HL-60/S4 treated with retinoic acid at 250 ng/mL for 4 days and 3 days (cell line): Measurements from ENCODE around the gene SLC38A9.
"Not testable (repeated sequence)": the region's sequence is repeated elsewhere in the genome, so short reads cannot be mapped to it uniquely, and the experiment has no call there.

Source experiments
- in situ Hi-C: fragments of 300-500 bp; cut with MboI; formaldehyde crosslinking; loops from 2 replicates; pipeline ENCODE4 v1.7.0; 2022; ENCODE audit warnings: low sequenced_read_pairs

SLC38A9 gene

DNA sequence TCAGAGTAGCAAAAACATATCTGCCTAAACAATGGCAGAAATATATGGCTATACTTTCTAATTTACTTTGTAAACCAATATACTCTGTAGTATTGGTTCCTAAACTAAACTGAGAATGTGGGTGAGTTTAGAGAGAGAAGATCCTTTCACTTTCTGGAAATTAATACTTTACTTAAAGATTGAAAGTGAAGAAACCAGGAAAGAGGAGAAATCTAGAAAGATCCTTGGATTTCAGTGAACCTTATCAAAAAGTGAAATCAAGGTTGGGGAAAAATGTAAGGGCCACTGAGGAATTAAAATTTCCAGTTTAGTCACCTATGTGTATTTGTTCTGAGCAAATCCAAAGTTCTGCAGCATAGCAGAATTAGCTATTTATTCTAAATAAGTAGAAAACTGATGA, 5.9 kb downstream of the SLC38A9 start:
- in situ Hi-C loops: no loop called here

DNA sequence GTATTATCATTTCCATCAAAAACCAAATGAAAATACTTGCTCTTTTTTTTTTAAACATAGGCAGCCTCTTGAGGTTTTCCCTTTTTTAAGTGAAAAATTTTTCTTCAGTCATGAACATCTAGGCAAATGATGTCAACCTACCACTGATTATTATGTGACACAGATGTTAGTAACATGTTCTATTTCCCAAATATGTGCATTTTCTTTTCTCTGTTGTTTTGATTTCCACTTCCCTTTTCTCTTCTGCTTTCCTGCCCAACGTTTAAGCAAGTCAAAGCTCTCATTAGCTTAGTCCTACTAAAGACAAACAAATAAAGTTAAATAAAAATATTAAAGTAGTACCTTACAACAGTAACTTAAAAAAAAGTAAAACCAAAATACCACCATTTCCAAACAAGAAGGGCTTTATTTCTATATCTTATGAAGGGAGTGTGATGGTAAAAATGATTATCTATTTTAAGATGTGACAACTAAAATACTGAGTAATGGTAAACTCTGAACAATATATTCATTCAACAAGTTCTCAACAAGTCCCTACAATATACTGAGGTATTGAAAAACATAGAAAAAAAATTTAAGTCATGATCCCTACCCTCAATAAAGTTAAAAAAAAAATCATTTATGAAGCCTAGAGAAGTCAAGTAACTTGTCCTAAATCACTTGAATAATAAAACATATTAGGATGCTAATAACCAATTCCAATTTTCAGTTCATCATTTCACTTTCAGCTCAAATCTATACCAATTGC, 9.4 kb downstream of the SLC38A9 start:
- in situ Hi-C loops: no loop called here

DNA sequence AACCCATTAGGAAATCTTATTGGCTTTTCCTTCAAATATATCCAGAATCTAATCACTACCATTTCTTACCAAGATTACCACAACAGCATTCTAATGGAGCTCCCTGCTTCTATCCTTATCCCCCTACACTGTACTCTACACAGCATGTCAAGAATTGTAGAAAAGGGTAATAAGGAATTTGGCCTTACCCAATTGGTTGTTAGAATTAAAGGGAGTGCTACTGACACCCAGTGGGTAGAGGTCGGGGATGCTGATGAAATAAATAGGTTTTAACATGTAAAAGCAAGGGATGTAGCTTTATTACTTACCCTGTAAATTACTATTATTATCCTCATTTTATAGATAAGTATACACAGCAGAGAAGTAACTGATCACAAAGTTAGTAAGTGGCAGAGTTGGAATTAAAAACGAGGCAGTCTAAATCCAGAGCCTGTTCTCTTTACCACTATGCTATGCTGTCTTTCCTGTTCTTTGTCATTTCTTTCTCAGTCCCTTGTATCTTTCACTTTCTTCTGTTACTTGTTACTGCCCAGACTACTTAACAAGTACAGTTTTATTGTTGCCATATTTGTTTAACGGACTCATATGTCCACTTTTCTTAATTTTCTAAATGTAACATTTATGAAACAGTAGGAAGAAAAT, 10.5 kb downstream of the SLC38A9 start:
- in situ Hi-C loops: no loop called here

DNA sequence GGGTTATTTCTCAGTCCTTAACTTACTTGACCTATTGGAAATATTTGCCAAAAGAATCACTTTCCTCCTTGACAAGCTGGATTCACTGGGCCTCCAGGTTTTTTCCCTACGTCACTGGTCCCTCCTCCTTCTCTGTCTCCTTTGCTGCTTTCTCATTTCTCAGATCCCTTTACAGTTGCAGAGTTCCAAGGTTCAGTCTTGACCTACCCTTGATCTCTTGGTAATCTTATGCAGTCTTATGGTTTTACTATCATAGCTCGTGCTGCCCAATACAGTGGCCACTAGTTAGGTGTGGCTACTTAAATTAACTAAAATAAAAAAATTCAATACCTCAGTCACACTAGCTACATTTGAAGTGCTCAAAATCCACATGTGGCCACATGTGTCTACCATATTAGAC, 11.4 kb downstream of the SLC38A9 start:
- in situ Hi-C loops: no loop called here

DNA sequence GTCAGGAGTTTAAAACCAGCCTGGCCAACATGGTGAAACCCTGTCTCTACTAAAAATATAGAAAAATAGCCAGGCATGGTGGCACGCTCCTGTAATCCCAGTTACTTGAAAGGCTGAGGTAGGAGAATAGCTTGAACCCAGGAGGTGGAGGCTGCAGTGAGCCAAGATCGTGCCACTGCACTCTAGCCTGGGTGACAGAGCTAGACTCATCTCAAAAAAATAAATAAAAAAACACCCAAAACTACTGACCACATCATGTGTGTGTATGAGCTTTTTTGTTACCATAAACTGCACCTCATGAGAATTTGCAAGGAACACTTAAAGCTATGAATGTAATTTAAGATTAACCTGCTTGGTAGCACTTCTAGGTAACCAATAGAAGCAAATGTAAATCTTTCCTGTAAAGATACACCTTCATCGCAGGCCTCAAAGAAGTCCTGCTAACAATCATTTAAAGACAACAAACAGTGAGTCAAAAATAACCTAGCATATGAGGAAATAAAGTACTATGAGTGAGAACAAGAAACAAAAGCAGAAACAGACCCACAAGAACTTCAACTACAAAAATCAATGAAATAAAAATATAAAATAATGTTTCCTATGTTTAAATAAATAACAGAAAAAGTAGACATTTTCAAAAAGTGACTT, 13.0 kb downstream of the SLC38A9 start:
- in situ Hi-C loops: no loop called here

DNA sequence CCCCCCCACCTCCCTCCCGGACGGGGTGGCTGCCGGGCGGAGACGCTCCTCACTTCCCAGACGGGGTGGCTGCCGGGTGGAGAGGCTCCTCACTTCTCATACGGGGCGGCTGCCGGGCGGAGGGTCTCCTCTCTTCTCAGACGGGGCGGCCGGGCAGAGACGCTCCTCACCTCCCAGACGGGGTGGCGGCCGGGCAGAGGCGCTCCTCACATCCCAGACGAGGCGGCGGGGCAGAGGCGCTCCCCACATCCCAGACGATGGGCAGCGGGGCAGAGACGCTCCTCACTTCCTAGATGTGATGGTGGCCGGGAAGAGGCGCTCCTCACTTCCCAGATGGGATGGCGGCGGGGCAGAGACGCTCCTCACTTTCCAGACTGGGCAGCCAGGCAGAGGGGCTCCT, 15.4 kb downstream of the SLC38A9 start:
- in situ Hi-C loops: not testable (repeated sequence)

DNA sequence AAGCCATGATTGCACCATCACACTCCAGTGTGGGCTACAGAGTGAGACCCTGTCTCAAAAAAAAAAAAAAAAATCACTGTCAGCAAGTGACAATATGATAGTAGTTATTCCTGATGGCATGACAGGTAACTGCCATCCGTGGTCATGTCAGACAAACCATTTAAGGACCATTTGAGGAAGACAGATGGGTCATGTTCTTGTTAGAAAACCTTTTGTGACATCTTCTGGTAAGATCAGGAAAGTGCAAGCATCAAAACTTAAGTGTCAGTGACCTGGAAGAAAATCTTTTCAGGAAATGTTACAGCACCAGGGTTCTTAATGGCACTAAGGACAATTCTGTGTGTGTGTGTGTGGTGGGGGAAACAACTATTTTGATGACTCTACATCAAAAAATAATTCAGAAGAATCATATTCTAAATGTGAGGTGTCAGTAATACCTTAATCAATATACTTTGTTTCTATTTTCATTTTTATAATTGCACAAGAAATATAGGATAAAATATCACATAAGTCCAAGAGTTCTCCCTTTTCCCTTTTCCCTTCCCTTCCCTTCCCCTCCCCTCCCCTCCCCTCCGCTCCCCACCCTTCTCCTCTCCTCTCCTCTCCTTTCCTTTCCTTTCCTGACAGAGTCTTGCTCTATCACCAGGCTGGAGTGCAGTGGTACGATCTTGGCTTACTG, 17.8 kb downstream of the SLC38A9 start:
- in situ Hi-C loops: no loop called here

DNA sequence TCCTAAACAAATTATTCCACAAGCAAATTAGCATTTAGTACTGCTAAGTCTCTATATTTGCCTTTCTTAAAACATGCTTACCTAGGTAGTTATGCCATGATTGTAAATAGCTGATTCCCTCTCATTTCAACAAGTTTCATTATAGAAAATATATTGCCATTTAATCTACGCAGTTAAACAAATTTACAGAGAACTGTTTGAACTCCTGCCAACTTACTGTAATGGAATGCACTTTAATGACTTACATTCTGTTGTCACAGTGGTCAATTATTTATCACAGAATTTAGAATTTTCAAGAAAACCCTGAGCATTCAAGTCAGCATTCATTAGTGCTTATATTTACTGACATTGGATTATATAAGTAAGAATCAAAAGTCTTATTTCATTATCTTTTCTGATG, 19.6 kb downstream of the SLC38A9 start:
- in situ Hi-C loops: no loop called here

DNA sequence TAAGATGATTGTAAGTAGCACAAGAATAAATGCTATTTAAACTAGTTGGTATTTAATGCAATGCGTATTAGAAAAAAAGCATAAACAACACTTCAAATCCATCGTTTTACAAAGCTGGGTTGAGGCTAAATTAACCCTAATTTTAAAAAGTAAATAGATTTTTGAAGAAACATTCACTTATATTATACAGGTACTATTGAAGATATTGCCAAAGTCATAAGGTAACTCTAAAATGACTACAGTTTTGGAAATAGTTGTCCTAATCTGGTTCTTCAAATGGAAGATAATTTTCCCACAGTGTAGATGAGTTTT, 20.1 kb downstream of the SLC38A9 start:
- in situ Hi-C loops: no loop called here

DNA sequence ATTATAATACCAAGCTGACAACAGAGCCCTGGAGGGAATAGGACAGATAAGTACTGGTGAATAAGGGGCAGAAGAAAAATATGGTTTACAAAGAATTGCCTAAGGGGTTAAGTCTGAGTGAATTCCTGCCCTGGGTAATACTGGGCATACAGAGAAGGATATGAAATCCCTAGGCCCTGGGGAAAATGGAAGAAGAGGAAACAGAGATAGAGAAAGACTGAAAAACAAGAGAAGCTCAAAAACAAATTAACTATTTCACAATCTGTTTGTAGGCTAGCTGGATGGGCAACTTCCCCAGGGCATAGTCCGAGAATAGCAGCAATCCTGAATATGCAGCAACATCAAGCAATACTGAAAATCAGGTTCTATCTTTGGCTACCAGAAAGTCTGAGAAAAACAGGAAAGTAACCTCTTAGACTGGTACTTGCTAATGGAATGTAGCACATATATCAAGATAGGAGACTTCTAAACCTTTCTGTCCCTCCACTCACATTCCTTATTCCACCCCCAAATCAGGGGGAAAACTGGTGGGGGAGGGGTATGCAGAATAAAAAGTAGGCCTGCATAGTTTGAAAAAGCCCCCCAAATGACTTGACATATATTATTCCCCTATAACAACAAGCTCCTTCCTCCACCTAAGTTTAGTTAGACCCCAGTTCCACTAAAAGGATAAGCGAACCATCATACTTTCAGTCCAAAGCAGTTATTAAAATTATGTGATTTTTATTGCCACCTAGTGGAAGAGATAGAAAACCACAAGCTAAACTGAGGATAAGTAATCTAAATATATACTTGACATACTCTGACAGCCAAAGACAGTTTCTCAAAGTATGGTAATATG, 20.6 kb downstream of the SLC38A9 start:
- in situ Hi-C loops: no loop called here

DNA sequence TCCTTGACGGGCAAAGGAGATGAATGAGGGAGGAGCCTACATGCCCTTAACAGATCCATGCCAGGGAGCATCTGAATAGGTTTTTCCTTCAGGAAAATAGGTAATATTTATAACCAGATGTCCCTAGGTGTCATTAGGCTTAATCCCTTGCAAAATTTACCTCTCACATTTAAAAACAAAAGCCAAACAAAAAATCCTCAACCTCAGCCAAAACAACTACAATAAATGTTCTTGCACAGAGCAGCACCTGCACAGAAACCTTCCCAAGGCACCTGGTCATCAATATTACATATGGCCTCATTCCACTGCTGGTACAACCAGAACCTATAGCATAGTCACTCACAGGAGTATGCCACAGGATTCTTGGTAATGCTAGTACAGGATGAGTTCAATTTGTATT, 30.1 kb downstream of the SLC38A9 start:
- in situ Hi-C loops: no loop called here

DNA sequence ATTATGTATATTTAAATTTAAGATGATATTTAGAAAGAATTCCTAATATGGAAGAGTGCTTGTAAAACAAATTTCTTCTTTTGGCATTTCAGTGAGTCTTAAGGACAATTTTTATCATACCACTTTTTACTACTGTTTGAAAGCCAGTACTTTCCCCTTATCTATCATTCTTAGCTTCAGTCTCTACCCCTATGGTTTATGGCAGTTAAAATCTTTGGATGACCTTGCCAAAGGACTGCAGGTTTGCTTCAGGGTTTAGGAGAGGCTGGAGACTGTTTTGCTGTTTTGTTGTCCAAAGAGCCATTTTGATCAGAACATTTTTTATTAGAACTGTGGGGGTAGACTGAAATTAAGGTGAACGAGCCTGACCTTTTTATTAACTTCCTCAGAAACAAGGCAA, 30.8 kb downstream of the SLC38A9 start:
- in situ Hi-C loops: no loop called here

DNA sequence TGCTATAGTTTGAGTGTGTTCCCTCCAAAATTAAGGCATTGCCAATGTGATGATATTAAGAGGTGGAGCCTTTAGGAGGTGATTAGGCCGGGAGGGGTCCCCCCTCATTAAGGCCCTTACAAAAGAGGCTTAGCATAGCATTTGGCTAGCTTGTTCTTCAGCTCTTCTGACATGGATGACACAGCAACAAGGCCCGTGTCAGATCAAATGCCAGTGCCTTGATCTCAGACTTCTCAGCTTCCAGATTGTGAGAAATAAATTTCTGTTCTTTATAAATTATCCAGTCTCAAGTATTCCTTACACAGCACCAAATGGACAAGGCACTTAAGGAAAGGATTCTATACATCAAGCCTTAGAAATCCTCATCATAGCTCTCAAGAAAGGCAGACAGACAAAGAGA, 31.8 kb downstream of the SLC38A9 start:
- in situ Hi-C loops: no loop called here

DNA sequence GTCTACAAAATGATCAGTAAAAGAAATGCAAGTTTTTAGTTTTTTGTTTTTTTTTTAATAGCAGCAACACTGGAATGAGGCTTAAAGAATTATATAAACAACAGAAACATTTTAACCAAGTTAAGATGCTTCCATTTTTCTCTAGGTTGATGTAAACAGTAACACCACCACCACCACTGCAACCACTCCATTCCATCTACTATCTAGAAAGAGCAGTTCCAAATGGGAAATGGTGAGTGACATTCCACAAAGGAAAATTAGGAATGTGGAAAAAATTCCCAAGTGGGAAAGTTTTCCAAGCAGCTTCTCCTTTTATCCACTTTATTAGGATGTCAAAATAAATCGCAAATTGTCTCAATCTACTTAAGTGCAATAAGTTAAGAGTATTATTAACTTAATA, 32.6 kb downstream of the SLC38A9 start:
- in situ Hi-C loops: no loop called here

DNA sequence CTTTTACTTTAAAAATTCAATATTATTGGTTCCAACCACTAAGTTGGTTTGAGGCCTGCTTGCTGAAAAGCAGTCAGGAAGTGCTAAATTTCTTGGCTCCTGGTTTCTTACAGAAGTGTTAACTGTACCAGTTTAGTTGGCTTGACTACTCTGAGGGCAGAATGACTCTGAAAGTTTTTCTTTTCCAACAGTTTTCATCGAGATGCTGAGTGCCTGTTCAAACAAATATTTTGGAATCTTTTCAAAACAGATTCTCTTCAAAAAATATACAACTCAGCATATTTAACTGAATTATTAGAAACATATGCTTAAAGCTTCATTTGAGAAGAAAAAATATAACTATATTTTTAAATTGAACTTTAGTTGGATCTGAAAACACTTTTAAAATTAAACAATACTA, 37.0 kb downstream of the SLC38A9 start:
- in situ Hi-C loops: no loop called here

DNA sequence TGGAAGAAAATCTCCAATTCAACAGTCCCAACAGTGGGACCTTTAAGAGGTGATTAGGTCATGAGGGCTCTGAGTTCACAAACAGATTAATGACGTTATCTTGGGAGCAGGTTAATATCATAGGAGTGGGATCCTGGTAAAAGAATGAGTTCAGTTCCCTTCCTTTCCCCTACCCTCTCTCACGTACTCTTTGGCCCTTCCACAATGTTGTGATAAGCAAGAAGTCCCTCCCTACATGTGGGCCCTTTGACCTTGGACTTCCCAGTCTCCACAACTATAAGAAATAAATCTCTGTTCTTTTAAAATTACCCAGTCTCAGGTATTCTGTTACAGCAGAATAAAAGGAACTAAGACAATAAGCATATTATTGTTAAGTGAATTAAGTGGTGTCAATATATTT, 37.8 kb downstream of the SLC38A9 start:
- in situ Hi-C loops: no loop called here

DNA sequence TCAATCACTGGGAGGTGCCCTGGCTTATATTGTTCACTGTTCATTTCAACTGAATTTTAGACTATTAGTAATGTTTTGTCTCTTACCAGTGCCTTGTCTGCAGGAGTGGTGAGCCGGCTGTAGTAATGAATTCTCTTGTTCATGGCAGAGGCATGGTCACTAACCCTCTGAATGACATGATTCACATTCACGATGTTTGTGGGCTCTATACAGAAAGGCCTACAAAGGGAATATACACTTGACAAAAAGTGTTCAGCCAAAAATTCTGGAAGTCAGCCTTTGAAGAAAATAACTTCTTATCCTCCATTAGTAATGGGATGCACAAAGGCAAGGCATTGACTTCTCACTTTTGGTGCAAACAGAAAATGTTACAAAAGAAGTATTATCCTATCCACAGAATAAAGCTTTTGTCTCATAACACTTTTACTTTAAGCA, 39.6 kb downstream of the SLC38A9 start:
- in situ Hi-C loops: no loop called here

DNA sequence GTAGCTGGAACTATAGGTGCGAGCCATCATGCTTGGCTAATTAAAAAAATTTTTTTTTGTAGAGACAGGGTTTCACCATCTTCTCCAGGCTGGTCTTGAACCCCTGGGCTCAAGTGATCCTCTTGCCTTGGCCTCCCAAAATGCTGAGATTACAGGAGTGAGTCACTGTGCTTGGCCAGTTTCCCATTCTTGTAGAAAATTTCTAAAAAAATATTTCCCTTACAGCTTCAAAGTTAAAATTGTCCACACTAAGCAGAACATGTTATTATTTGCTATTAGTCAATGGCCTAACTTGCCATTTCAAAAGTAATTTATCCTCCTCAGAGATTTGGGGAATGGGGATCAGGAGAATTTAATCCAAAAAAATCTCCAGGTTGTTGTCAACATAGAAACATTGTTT, 40.1 kb downstream of the SLC38A9 start:
- in situ Hi-C loops: no loop called here

DNA sequence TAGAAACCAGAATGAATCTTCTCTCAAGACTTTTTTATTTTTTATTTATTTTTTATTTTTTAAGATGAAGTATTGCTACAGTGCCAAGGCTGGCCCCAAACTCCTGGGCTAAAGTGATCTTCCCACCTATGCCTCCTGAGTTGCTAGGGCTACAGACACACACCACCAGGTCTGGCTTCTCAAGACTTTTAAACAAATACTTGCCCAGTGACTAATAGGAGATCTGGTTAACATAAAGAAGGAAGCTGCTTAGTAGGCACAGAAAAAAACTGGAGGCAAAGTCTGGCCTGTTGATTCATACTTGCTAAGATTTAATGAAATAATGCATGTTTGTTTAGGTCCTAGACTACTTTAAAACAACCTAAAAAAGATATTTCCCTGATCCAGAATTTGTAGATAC, 43.8 kb downstream of the SLC38A9 start:
- in situ Hi-C loops: no loop called here

DNA sequence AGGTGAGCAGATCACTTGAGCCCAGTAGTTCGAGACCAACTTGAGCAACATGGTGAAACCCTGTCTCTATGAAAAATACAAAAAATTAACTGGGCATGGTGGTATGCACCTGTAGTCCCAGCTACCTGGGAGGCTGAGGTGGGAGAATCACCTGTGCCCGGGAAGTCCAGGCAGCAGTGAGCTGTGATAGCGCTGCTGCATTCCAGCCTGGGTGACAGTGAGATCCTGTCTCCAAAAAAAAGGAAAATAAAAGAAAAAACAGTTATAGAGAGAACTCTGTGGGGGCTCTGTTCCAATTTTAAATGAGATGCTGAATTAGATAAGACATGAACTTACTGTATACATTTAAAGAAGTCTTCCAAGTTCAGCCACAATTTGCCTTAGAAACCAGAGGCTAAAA, 44.2 kb downstream of the SLC38A9 start:
- in situ Hi-C loops: no loop called here

DNA sequence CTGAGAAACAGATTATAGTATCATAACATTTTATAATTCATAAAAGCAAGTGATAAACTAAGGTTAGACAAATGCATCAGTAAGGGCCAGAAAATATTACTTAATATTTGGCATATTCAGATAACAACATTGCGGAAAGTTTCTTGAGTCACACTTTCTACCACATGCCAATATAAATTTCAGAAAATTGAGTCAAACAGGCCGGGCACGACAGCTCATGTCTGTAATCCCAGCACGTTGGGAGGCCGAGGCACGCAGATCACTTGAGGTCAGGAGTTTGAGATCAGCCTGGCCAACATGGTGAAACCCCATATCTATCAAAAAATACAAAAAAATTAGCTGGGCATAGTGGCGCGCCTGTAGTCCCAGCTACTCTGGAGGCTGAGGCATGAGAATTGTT, 47.1 kb downstream of the SLC38A9 start:
- in situ Hi-C loops: no loop called here
